GM18511 (cell line): ENCODE data around the gene ANO2.

Experiments used
- ATAC-seq: cut with Tn5 transposase; IDR thresholded peaks from one replicate; pipeline ENCODE4 v1.9.1; 2021; ENCODE audit warnings: mild to moderate bottlenecking, moderate library complexity; ENCODE audit not compliant: unreplicated experiment

Gene ANO2

GRCh38 chr12:5921027-5921909 lies 23.8 kb downstream of the ANO2 start:
- ATAC-seq: no peak

- ATAC-seq: no peak
Measured at GRCh38 chr12:5916785-5917290, 28.2 kb downstream of the ANO2 start.

GRCh38 chr12:5915511-5915910 lies 29.5 kb downstream of the ANO2 start:
- no peak for ATAC-seq

GRCh38 chr12:5914387-5915149 lies 30.5 kb downstream of the ANO2 start:
- ATAC-seq: no peak

- ATAC-seq: no peak
Measured at GRCh38 chr12:5913387-5913786, 31.7 kb downstream of the ANO2 start.

- ATAC-seq: no peak
Measured at GRCh38 chr12:5912437-5913334, 32.4 kb downstream of the ANO2 start.

GRCh38 chr12:5912011-5912410 lies 33.0 kb downstream of the ANO2 start:
- ATAC-seq: no peak

GRCh38 chr12:5910790-5911548 lies 34.1 kb downstream of the ANO2 start:
- ATAC-seq: no peak

GRCh38 chr12:5909560-5909959 lies 35.5 kb downstream of the ANO2 start:
- no peak for ATAC-seq

- no peak for ATAC-seq
Measured at GRCh38 chr12:5908251-5908650, 36.8 kb downstream of the ANO2 start.

- no peak for ATAC-seq
Measured at GRCh38 chr12:5907807-5908206, 37.3 kb downstream of the ANO2 start.

GRCh38 chr12:5905757-5906156 lies 39.3 kb downstream of the ANO2 start:
- no peak for ATAC-seq

GRCh38 chr12:5904969-5905368 lies 40.1 kb downstream of the ANO2 start:
- ATAC-seq: no peak

GRCh38 chr12:5904441-5904840 lies 40.6 kb downstream of the ANO2 start:
- ATAC-seq: no peak

- ATAC-seq: no peak
Measured at GRCh38 chr12:5902736-5903135, 42.3 kb downstream of the ANO2 start.

GRCh38 chr12:5901416-5901815 lies 43.6 kb downstream of the ANO2 start:
- no peak for ATAC-seq

GRCh38 chr12:5900533-5901205 lies 44.4 kb downstream of the ANO2 start:
- ATAC-seq: no peak

- ATAC-seq: no peak
Measured at GRCh38 chr12:5900076-5900475, 45.0 kb downstream of the ANO2 start.

- no peak for ATAC-seq
Measured at GRCh38 chr12:5899675-5900074, 45.4 kb downstream of the ANO2 start.

- no peak for ATAC-seq
Measured at GRCh38 chr12:5898874-5899273, 46.2 kb downstream of the ANO2 start.
